ENCODE measurements around the gene RALY. TPM values are rescaled to one million over a fixed set of nuclear protein-coding genes. Genes with fewer than 3 reads are reported as not detected.

Gene RALY
- total and polyA plus RNA-seq, 2 experiments from 2014 or later = 122 to 240 TPM

- peak; percentile 99 for DNase-seq (ENCODE audit: low spot score)
- Histone ChIP-seq H2AFZ (peak within 1 kb of the TSS; percentile 99), H3K27me3 (no peaks in the 10 kb centered on the region), H3K4me2 (peak within 1 kb of the TSS; percentile 89), H3K9me2 (replicated peaks; ENCODE audit: insufficient read depth) (no peaks in the 10 kb centered on the region), H3K4me1 (ENCODE audit: insufficient read depth) (peaks cover 22% of the 10 kb centered on the region), H3K9me3 (ENCODE audit: low read depth) (no peaks in the 10 kb centered on the region), H3K4me3 (peak within 1 kb of the TSS; percentile 60), H4K20me1 (ENCODE audit: insufficient read depth, poor library complexity, severe bottlenecking) (peaks cover 43% of the 10 kb centered on the region), H3K36me3 (replicated peaks; ENCODE audit: insufficient read depth, low read depth) (no peaks in the 10 kb centered on the region), H3K79me2 (peaks cover 48% of the 10 kb centered on the region), H3K27ac (peak within 1 kb of the TSS; percentile 95)
- under 1% methylated on average over 80 of the region's 81 CpGs for WGBS (ENCODE audit: low lambda C conversion rate, missing lambda C conversion rate)
- TF ChIP-seq EZH2phosphoT487 (IDR thresholded peaks at IDR 0.05; ENCODE audit: low read depth, severe bottlenecking, unreplicated experiment) (no peak), CTCF (IDR thresholded peaks at IDR 0.05; ENCODE audit: poor library complexity) (no peak), EZH2 (IDR thresholded peaks at IDR 0.05; ENCODE audit: borderline replicate concordance) (no peak)
These were observed 118.2 kb downstream of the RALY start, which contains the start of gene EIF2S2 for GRCh38 chr20:34111702-34112599. EIF2S2 (minus strand) TSS chr20:34112243; CDS start chr20:34112110, 133 bp downstream.

- no peak for DNase-seq (ENCODE audit: low spot score)
- Histone ChIP-seq H3K27ac (peak overlapping the region; percentile 79), H2AFZ (peak overlapping the region; percentile 99), H3K4me1 (ENCODE audit: insufficient read depth) (peaks cover 16% of the 10 kb centered on the region), H3K36me3 (replicated peaks; ENCODE audit: insufficient read depth, low read depth) (no peaks in the 10 kb centered on the region), H3K27me3 (no peaks in the 10 kb centered on the region), H3K9me2 (replicated peaks; ENCODE audit: insufficient read depth) (no peaks in the 10 kb centered on the region), H4K20me1 (ENCODE audit: insufficient read depth, poor library complexity, severe bottlenecking) (peaks cover 36% of the 10 kb centered on the region), H3K4me2 (peak overlapping the region; percentile 89), H3K79me2 (peaks cover 41% of the 10 kb centered on the region), H3K4me3 (peak overlapping the region; percentile 10), H3K9me3 (ENCODE audit: low read depth) (no peaks in the 10 kb centered on the region)
- TF ChIP-seq EZH2 (IDR thresholded peaks at IDR 0.05; ENCODE audit: borderline replicate concordance) (no peak), CTCF (IDR thresholded peaks at IDR 0.05; ENCODE audit: poor library complexity) (no peak), EZH2phosphoT487 (IDR thresholded peaks at IDR 0.05; ENCODE audit: low read depth, severe bottlenecking, unreplicated experiment) (no peak)
- 2% methylated on average over 18 of the region's 18 CpGs for WGBS (ENCODE audit: low lambda C conversion rate, missing lambda C conversion rate)
These were observed 118.9 kb downstream of the RALY start for GRCh38 chr20:34112600-34113101.

- 88% methylated on average over 4 of the region's 4 CpGs for WGBS (ENCODE audit: low lambda C conversion rate, missing lambda C conversion rate)
These were observed 121.1 kb downstream of the RALY start for GRCh38 chr20:34114809-34115208.

More at GRCh38 chr20:34114809-34115208, 121.1 kb downstream of the RALY start:
- Histone ChIP-seq H3K36me3 (replicated peaks; ENCODE audit: insufficient read depth, low read depth) (no peaks in the 10 kb centered on the region), H3K9me3 (ENCODE audit: low read depth) (no peaks in the 10 kb centered on the region), H3K27me3 (peaks cover 4% of the 10 kb centered on the region), H2AFZ (no peak overlapping the region), H3K4me1 (ENCODE audit: insufficient read depth) (peaks cover 8% of the 10 kb centered on the region), H3K27ac (no peak overlapping the region), H3K4me2 (no peak overlapping the region), H3K4me3 (no peak overlapping the region), H3K9me2 (replicated peaks; ENCODE audit: insufficient read depth) (no peaks in the 10 kb centered on the region), H3K79me2 (peaks cover 20% of the 10 kb centered on the region), H4K20me1 (ENCODE audit: insufficient read depth, poor library complexity, severe bottlenecking) (peaks cover 14% of the 10 kb centered on the region)
- TF ChIP-seq EZH2phosphoT487 (IDR thresholded peaks at IDR 0.05; ENCODE audit: low read depth, severe bottlenecking, unreplicated experiment) = no peak
- TF ChIP-seq EZH2 (IDR thresholded peaks at IDR 0.05; ENCODE audit: borderline replicate concordance) = no peak
- no peak for TF ChIP-seq CTCF (IDR thresholded peaks at IDR 0.05; ENCODE audit: poor library complexity)
- DNase-seq (ENCODE audit: low spot score) = no peak

Data from hepatocyte (in vitro differentiated cells).